Body of pancreas (tissue), 4 donors: ENCODE results near the gene ST3GAL5. TPM values are rescaled to one million over a fixed set of nuclear protein-coding genes. Genes with fewer than 3 reads are reported as not detected.
"Not testable (repeated sequence)": the region's sequence is repeated elsewhere in the genome, so short reads cannot be mapped to it uniquely, and the experiment has no call there.

Experiments used
- ATAC-seq: fragments of 150-250 bp; one replicate; pipeline ENCODE4 v1.9.1; 2016
- DNase-seq, 4 donors: peaks; one replicate each; pipeline ENCODE4 v3.0.0-alpha.2; 2019
- H3K27ac ChIP-seq, 4 donors: fragments of 200-600 bp; sonication (generic); 1 replicate in 3 of 4; 2 replicates in 1 of 4; pipeline versions ENCODE4 v1.5.1 to v1.6.1; 2016 to 2019; ENCODE audit warnings: mild to moderate bottlenecking in 1 of 4, mixed read lengths in 1 of 4, moderate library complexity in 1 of 4
- H3K27me3 ChIP-seq, 2 donors: fragments of 200-600 bp; sonication (generic); one replicate each; pipeline ENCODE4 v1.6.0; 2016; ENCODE audit warnings: mild to moderate bottlenecking in 1 of 2
- H3K36me3 ChIP-seq, 2 donors: fragments of 200-600 bp; sonication (generic); replicated peaks in 1 of 2; 2 replicates each; pipeline ENCODE4 v1.5.1; 2016; ENCODE audit warnings: low read depth in 2 of 2; ENCODE audit not compliant: insufficient read depth in 1 of 2
- H3K4me1 ChIP-seq: fragments of 200-600 bp; sonication (generic); one replicate; pipeline ENCODE4 v1.6.0; 2016
- H3K4me3 ChIP-seq, 2 donors: fragments of 200-600 bp; sonication (generic); 1 replicate in 1 of 2; 2 replicates in 1 of 2; pipeline ENCODE4 v1.5.1; 2016 to 2019
- H3K9me3 ChIP-seq, 3 donors: fragments of 200-600 bp; sonication (generic); 1 replicate in 2 of 3; 2 replicates in 1 of 3; pipeline ENCODE4 v1.5.1; 2016
- CTCF ChIP-seq, 7 experiments: fragments of 450-650 bp in 4 of 7; fragments of 200-600 bp in 3 of 7; sonication (generic) in 3 of 7; IDR thresholded peaks; one replicate each; pipeline ENCODE4 v1.5.1; 2016 to 2019; ENCODE audit warnings: antibody characterized with exemption in 7 of 7
- POLR2A ChIP-seq, 3 donors: fragments of 450-650 bp; IDR thresholded peaks; one replicate each; pipeline ENCODE4 v1.6.1; 2016; ENCODE audit warnings: antibody characterized with exemption in 3 of 3, mild to moderate bottlenecking in 2 of 3
- WGBS, 2 donors: methylation state at CpG; one replicate each; pipeline ENCODE4 v1.1.5; 2017; 5-methylcytosine and 5-hydroxymethylcytosine counted together
- intact Hi-C: fragments of 100-400 bp; cut with DNase I; formaldehyde crosslinking; loops from one replicate; pipeline ENCODE4 v1.15.1; 2023
- total RNA-seq, 2 donors: library from RNA; depleted of rRNA; stranded (reverse); fragments of >200 nt; gene quantifications; one replicate each; pipeline ENCODE4 v1.1.0, GENCODE V29; 2016

ST3GAL5 gene
- total RNA-seq, 2 donors from 2014 or later, result 8.6 to 18.8 TPM

GRCh38 chr2:85838181-85838580 is 50.6 kb downstream of the ST3GAL5 start:
- intact Hi-C loops, result loop anchor here (10.0 kb wide), 1 partner anchor 47 kb away; the partner anchor contains the start of gene ST3GAL5
- H3K36me3 ChIP-seq, result no peaks in the 10 kb centered on the region
- WGBS, 2 donors, result 70 to 79% methylated on average over 4 of the region's 4 CpGs
- H3K4me1 ChIP-seq, result no peaks in the 10 kb centered on the region
- no peaks in the 10 kb centered on the region for H3K27me3 ChIP-seq
- no peak overlapping the region for H3K4me3 ChIP-seq
- DNase-seq (no peak), ATAC-seq (no peak)
- TF ChIP-seq CTCF (IDR thresholded peaks at IDR 0.05), result no peak
- no peak for TF ChIP-seq POLR2A (IDR thresholded peaks at IDR 0.05)
- no peak overlapping the region for H3K27ac ChIP-seq
- H3K9me3 ChIP-seq, result no peaks in the 10 kb centered on the region

- DNase-seq (no peak), ATAC-seq (no peak)
- Histone ChIP-seq H3K36me3 (no peaks in the 10 kb centered on the region), H3K27me3 (no peaks in the 10 kb centered on the region), H3K4me1 (no peaks in the 10 kb centered on the region), H3K9me3 (no peaks in the 10 kb centered on the region), H3K27ac (no peak overlapping the region), H3K4me3 (no peak overlapping the region)
- TF ChIP-seq POLR2A (IDR thresholded peaks at IDR 0.05) (no peak), CTCF (IDR thresholded peaks at IDR 0.05) (no peak)
- intact Hi-C loops, result loop anchor here (10.0 kb wide), 1 partner anchor 50 kb away; the partner anchor contains the start of gene ST3GAL5
Measured at GRCh38 chr2:85834466-85834865, 54.3 kb downstream of the ST3GAL5 start.

GRCh38 chr2:85831735-85832134 is 57.1 kb downstream of the ST3GAL5 start:
- Histone ChIP-seq H3K4me3 (no peak overlapping the region), H3K9me3 (no peaks in the 10 kb centered on the region), H3K27me3 (no peaks in the 10 kb centered on the region), H3K36me3 (no peaks in the 10 kb centered on the region), H3K4me1 (peaks cover 4% of the 10 kb centered on the region), H3K27ac (no peak overlapping the region)
- DNase-seq (no peak), ATAC-seq (no peak)
- intact Hi-C loops, result loop anchor here (10.0 kb wide), 1 partner anchor 53 kb away; the partner anchor contains the start of gene ST3GAL5
- WGBS, 2 donors, result 72 to 85% methylated on average over 2 of the region's 2 CpGs
- TF ChIP-seq CTCF (IDR thresholded peaks at IDR 0.05) (no peak), POLR2A (IDR thresholded peaks at IDR 0.05) (no peak)

- Histone ChIP-seq H3K36me3 (no peaks in the 10 kb centered on the region), H3K27me3 (no peaks in the 10 kb centered on the region), H3K9me3 (no peaks in the 10 kb centered on the region), H3K4me3 (no peak overlapping the region), H3K27ac (no peak overlapping the region), H3K4me1 (peaks cover 4% of the 10 kb centered on the region)
- TF ChIP-seq CTCF (IDR thresholded peaks at IDR 0.05) (no peak), POLR2A (IDR thresholded peaks at IDR 0.05) (no peak)
- WGBS, 2 donors, result 45 to 87% methylated on average over 1 of the region's 1 CpG
- intact Hi-C loops, result loop anchor here (10.0 kb wide), 1 partner anchor 54 kb away; the partner anchor contains the start of gene ST3GAL5
- ATAC-seq (no peak), DNase-seq (no peak)
Measured at GRCh38 chr2:85830645-85831044, 58.1 kb downstream of the ST3GAL5 start.

- H3K9me3 ChIP-seq, H3K4me3 ChIP-seq, H3K36me3 ChIP-seq, ATAC-seq, H3K27me3 ChIP-seq, H3K27ac ChIP-seq, DNase-seq, H3K4me1 ChIP-seq: not testable (repeated sequence)
- WGBS, 2 donors, result 78 to 86% methylated on average over 4 of the region's 4 CpGs
- intact Hi-C loops, result loop anchor here (2.0 kb wide), 1 partner anchor 251 kb away; no protein-coding TSS in a partner anchor
Measured at GRCh38 chr2:85829394-85829793, 59.4 kb downstream of the ST3GAL5 start.
